Thymus (tissue), 11 donors: ENCODE data around the gene DTNA. TPM values are rescaled to one million over a fixed set of nuclear protein-coding genes. Genes with fewer than 3 reads are reported as not detected.
A peak's percentile ranks its signal among the peaks of the same experiment; 100 is the strongest.

Experiments
- DNase-seq, 9 donors: peaks; one replicate each; pipeline ENCODE4 v3.0.0-alpha.2; 2013; ENCODE audit warnings: low spot score in 9 of 9, low read depth in 6 of 9, missing footprints in 1 of 9
- H3K27ac ChIP-seq, 2 donors: one replicate each; pipeline ENCODE4 v1.5.1; 2013; ENCODE audit warnings: control low read depth in 1 of 2, low read depth in 1 of 2, low read length in 1 of 2, mild to moderate bottlenecking in 1 of 2, moderate library complexity in 1 of 2
- H3K27me3 ChIP-seq, 2 donors: one replicate each; pipeline ENCODE4 v1.5.1; 2013; ENCODE audit warnings: low read length in 1 of 2; ENCODE audit not compliant: control insufficient read depth in 2 of 2, insufficient read depth in 1 of 2
- H3K36me3 ChIP-seq, 2 donors: one replicate each; pipeline ENCODE4 v1.5.1; 2013; ENCODE audit warnings: low read length in 1 of 2, mild to moderate bottlenecking in 1 of 2, moderate library complexity in 1 of 2; ENCODE audit not compliant: control insufficient read depth in 2 of 2, insufficient read depth in 2 of 2
- H3K4me1 ChIP-seq, 2 donors: one replicate each; pipeline ENCODE4 v1.5.1; 2013; ENCODE audit warnings: low read length in 2 of 2; ENCODE audit not compliant: control insufficient read depth in 2 of 2, insufficient read depth in 2 of 2
- H3K4me3 ChIP-seq, 2 donors: one replicate each; pipeline ENCODE4 v1.5.1; 2013; ENCODE audit warnings: low read length in 2 of 2, control low read depth in 1 of 2, mild to moderate bottlenecking in 1 of 2
- H3K9me3 ChIP-seq, 2 donors: one replicate each; pipeline ENCODE4 v1.5.1; 2013; ENCODE audit warnings: low read length in 1 of 2, mild to moderate bottlenecking in 1 of 2; ENCODE audit not compliant: control insufficient read depth in 2 of 2, insufficient read depth in 1 of 2
- WGBS: extraction: QIAGEN DNeasy Blood & Tissue Kit; methylation state at CpG from one replicate; pipeline ENCODE4 v1.1.7; 2013; 5-methylcytosine and 5-hydroxymethylcytosine counted together
- polyA plus RNA-seq: library from polyadenylated mRNA; stranded (reverse); fragments of 200-250 nt; gene quantifications from one replicate; pipeline ENCODE4 v1.2.3, GENCODE V29; 2013
- total RNA-seq: library from RNA; stranded (reverse); fragments of 120-200 nt; gene quantifications from one replicate; pipeline ENCODE4 v1.2.4, GENCODE V29; 2013
- donor health status: healthy.

Gene DTNA
- total and polyA plus RNA-seq, 2 donors: 1.7 to 2.9 TPM

DNA sequence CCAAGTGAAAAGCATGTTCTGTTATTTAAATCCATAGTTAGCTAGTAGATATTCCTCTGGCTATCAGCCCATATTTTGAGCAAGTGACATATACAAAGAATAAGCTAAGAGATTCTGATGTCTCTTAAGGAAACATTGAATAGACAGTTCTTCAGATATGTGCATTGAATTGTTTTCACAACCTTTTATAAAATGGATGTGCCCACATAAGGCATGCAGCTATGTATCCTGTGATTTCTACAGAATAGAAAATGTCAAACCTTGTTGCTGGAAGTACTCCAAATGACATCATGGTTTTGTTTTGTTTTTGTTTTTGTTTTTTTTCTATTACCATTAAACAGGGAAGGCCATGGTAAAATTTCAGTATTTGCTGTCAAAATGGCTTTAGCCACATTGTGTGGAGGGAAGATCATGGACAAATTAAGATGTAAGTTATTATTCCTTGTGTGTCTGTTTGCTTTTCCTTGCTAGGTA lies 95.8 kb downstream of the DTNA start:
- Histone ChIP-seq H3K9me3 (no peaks in the 10 kb centered on the region), H3K27ac (no peak overlapping the region), H3K27me3 (no peaks in the 10 kb centered on the region), H3K4me1 (peaks cover 3 to 4% of the 10 kb centered on the region in 2 donors), H3K4me3 (no peak overlapping the region), H3K36me3 (no peaks in the 10 kb centered on the region)
- no peak for DNase-seq

DNA sequence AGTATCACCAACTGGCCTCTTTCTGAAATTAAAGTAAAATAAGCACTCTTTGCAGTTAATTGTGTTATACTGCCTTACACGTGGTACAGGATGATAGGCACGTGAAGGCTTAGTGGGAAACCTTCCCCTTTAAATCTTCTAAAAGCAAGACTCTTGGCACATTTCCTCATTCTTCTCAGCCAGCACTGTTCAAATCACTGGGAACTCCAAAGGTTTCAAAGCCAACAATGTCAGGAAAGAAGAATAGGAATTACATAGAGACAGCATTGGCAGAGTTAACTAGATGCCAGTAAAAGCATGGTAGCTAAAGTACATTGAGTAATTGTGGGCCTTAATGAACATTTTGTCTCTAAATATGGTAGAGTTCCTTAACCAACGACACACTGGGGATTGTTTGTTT lies 96.4 kb downstream of the DTNA start:
- H3K9me3 ChIP-seq: no peaks in the 10 kb centered on the region
- no peaks in the 10 kb centered on the region for H3K36me3 ChIP-seq
- H3K27ac ChIP-seq: no peak overlapping the region
- H3K4me1 ChIP-seq: peaks cover 3 to 4% of the 10 kb centered on the region in 2 donors
- H3K4me3 ChIP-seq: no peak overlapping the region
- DNase-seq: no peak
- H3K27me3 ChIP-seq: no peaks in the 10 kb centered on the region
- WGBS: 89% methylated on average over 3 of the region's 3 CpGs

DNA sequence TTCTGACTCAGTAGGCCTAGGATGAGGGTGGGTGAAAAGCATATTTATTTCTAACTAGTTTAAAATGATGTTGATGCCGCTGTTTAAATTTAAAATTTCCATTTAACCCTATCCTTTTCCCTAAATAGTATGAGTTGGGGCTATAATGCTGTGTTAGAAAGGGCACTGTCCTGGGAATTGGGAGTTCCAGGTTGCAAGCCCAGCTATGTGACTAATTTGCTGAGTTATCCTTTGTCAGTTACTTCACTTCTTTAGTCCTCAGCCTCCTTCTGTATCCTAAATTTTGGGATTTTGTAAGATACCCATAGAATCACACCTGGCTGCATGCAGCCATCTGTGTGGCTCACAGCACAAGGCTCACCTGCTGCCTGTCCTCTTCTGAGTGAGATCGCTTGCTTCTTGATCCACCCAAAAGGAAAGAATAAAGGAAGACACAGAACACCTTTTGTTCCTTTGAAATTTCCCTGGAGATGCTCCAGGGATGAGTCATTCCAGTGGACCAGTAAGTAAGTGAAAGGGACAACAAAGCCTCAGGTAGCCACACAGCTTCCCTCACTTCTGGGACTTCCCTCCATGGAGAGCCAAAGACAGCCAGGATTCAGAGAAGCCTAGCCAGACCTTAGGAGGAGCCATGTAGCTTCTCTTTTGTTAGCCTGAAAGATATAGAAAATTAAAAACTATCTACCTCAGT lies 97.2 kb downstream of the DTNA start:
- no peak overlapping the region for H3K27ac ChIP-seq
- no peaks in the 10 kb centered on the region for H3K4me1 ChIP-seq
- no peak overlapping the region for H3K4me3 ChIP-seq
- peak in 1 of 9 donors; percentile 17 for DNase-seq
- H3K27me3 ChIP-seq: no peaks in the 10 kb centered on the region
- no peaks in the 10 kb centered on the region for H3K36me3 ChIP-seq
- H3K9me3 ChIP-seq: no peaks in the 10 kb centered on the region
- WGBS: 96% methylated on average over 2 of the region's 2 CpGs

DNA sequence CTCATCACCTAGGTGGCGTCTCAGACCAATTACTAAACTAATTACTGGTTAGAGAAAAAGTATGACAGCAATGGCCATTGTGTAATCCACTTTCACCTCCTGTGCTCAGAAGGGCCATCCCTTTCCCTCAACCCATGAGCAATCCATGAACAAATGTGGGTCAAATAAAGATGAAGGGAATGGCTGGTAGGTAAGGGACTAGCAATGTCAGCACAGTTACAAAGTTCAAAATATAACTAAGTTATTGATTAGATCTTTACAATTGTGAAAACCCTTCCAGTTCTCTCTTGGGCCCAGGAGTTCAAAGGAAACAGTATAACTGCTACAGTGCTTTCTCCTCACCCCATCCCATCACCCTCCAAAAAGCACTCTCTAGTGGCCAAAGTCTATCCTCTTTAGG lies 98.3 kb downstream of the DTNA start:
- no peak overlapping the region for H3K27ac ChIP-seq
- no peak for DNase-seq

DNA sequence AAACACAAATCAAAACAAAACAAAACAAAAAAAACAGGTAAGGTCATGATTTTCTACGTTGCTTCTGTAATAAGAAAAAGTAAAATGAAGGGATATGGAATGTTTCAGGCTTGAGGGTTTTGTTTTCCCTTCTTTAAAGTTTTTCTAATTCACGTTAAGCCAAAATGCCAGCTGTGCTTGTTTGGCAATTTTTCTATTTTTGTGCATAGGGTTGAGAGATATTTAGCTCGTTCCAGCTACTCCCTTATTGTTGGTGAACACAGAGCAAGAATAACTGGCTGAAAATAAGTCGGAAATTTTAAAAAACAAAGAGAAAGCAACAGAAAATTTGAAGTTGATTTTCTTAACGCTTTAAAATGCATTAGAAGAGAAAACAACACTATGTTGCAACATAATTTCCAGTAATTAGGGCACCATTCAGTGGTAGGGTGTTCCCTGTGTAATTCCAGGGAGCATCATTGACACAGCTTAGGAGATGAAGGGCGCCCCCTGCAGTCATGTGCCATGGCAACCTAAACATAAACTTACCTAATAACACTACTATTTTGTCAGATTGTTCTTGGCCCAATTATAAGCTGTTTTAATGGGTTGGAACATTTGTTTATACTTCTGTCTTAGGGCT lies 99.5 kb downstream of the DTNA start:
- 89% methylated on average over 6 of the region's 6 CpGs for WGBS
- no peak for DNase-seq
- H3K9me3 ChIP-seq: no peaks in the 10 kb centered on the region
- H3K4me1 ChIP-seq: no peaks in the 10 kb centered on the region
- no peak overlapping the region for H3K27ac ChIP-seq
- H3K36me3 ChIP-seq: no peaks in the 10 kb centered on the region
- no peaks in the 10 kb centered on the region for H3K27me3 ChIP-seq
- no peak overlapping the region for H3K4me3 ChIP-seq

More for the DNA sequence above, 98.3 kb downstream of the DTNA start:
- 93% methylated on average over 1 of the region's 1 CpG for WGBS
- Histone ChIP-seq H3K4me1 (no peaks in the 10 kb centered on the region), H3K36me3 (no peaks in the 10 kb centered on the region), H3K9me3 (no peaks in the 10 kb centered on the region), H3K4me3 (no peak overlapping the region), H3K27me3 (no peaks in the 10 kb centered on the region)

DNA sequence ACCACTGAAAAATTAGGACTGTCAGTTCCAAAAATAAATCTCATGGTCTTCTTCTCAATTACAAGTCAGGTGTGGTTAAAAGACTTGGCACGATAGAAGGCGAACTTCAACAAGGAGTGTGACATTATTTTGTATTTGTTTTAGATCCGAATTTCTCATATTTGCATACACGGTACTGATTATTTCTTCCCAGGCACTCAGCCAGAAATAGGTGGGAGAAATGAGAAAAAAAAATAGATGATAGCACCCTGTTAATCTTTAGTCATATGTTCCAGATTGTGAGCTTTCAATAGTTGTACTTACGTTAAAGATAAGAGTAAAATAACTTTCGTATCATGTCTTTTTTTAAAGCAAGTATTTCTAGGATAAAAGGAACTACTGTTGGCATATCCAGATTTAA lies 106.1 kb downstream of the DTNA start:
- WGBS: 88% methylated on average over 6 of the region's 6 CpGs
- H3K4me1 ChIP-seq: no peaks in the 10 kb centered on the region
- no peaks in the 10 kb centered on the region for H3K36me3 ChIP-seq
- no peak overlapping the region for H3K4me3 ChIP-seq
- no peaks in the 10 kb centered on the region for H3K27me3 ChIP-seq
- H3K27ac ChIP-seq: no peak overlapping the region
- DNase-seq: no peak
- no peaks in the 10 kb centered on the region for H3K9me3 ChIP-seq

DNA sequence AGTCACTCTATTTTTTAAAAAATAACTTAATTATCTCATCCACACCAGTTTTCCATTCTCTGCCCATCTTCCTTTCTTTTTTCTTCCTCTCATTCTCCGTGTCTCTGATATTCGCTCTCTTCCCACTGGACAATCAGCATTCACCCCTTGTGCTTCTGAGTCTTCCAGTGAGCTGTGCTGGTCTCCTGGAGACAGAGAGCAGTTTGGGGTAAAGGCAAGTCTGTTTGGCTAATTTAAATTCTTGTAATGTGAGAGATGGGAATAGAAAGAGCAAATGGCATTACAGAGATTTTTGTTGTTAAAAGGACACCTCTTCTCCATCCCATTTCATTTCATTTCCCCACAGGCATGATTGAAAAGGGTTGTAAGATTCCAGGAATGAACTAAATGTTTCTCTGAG lies 107.5 kb downstream of the DTNA start:
- Histone ChIP-seq H3K27ac (no peak overlapping the region), H3K27me3 (no peaks in the 10 kb centered on the region), H3K4me1 (no peaks in the 10 kb centered on the region), H3K9me3 (no peaks in the 10 kb centered on the region), H3K36me3 (no peaks in the 10 kb centered on the region), H3K4me3 (no peak overlapping the region)
- 98% methylated on average over 2 of the region's 2 CpGs for WGBS
- DNase-seq: no peak

DNA sequence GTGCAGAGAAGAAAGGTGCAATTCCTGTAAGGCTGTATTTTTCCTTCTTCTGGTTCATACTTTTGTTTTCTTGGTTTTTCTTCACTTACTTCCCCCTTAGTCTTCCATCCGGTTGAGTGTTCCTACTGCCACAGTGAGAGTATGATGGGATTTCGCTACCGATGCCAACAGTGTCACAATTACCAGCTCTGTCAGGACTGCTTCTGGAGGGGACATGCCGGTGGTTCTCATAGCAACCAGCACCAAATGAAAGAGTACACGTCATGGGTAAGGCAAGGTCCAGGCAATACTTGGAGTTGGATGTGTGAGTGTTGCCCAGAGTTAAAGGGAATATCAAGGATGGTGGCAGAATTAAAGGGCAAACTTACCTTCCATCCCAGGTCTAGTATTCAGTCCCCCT lies 108.0 kb downstream of the DTNA start:
- no peak overlapping the region for H3K4me3 ChIP-seq
- 94% methylated on average over 5 of the region's 5 CpGs for WGBS
- no peaks in the 10 kb centered on the region for H3K27me3 ChIP-seq

DNA sequence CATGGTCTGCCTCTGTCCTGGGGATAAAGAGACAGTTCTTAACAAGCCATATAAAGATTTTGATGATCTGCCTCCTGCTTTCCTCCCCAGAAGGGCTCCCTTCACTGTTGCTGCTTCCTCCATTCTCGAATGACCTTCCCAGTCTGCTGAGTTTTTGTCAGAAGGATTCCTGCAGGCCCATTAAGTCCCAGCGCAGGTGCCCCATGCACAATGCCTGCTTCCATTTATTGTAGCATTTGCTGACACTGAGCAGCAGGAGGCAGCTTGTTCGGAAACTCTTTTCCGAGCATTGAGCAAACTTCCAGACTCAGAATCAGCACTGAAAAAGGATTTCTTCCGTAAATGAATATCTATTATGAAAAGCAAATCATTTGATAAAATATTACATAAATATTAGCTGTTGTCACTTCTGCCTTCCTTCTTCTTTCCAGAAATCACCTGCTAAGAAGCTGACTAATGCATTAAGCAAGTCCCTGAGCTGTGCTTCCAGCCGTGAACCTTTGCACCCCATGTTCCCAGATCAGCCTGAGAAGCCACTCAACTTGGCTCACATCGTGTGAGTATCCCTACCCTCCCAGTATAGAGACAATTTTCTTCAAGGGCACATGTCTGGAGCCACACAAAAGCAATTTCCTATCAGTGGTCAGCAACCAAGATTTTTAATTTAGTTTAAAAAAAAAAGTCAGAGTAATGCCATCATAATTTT lies 110.4 kb downstream of the DTNA start:
- H3K9me3 ChIP-seq: no peaks in the 10 kb centered on the region
- WGBS: 89% methylated on average over 7 of the region's 7 CpGs
- H3K4me3 ChIP-seq: no peak overlapping the region
- H3K36me3 ChIP-seq: no peaks in the 10 kb centered on the region
- no peaks in the 10 kb centered on the region for H3K4me1 ChIP-seq
- DNase-seq: no peak
- H3K27me3 ChIP-seq: no peaks in the 10 kb centered on the region
- H3K27ac ChIP-seq: no peak overlapping the region

More for the DNA sequence above, 108.0 kb downstream of the DTNA start:
- Histone ChIP-seq H3K9me3 (no peaks in the 10 kb centered on the region), H3K4me1 (no peaks in the 10 kb centered on the region), H3K27ac (no peak overlapping the region), H3K36me3 (no peaks in the 10 kb centered on the region)
- no peak for DNase-seq
